H9 (cell line): ENCODE results near the gene SMIM9. TPM values are rescaled to one million over a fixed set of nuclear protein-coding genes. Genes with fewer than 3 reads are reported as not detected.

Experiments used
- DNase-seq: peaks from one replicate; pipeline ENCODE4 v3.0.0-alpha.2; 2017
- H2AFZ ChIP-seq: one replicate; pipeline ENCODE4 v1.6.1; 2013; ENCODE audit warnings: mild to moderate bottlenecking, low read length, control low read depth, moderate library complexity
- H2AK5ac ChIP-seq: 2 replicates; pipeline ENCODE4 v1.6.1; 2013; ENCODE audit warnings: low read length, control low read depth, mixed read lengths; ENCODE audit not compliant: insufficient read length
- H2BK120ac ChIP-seq: one replicate; pipeline ENCODE4 v1.6.1; 2013; ENCODE audit warnings: low read depth, mild to moderate bottlenecking, low read length, control low read depth, inconsistent platforms; ENCODE audit not compliant: poor library complexity, severe bottlenecking
- H2BK12ac ChIP-seq: 2 replicates; pipeline ENCODE4 v1.6.1; 2013; ENCODE audit warnings: low read length, control low read depth, mixed read lengths, low read depth; ENCODE audit not compliant: insufficient read length
- H2BK15ac ChIP-seq: 2 replicates; pipeline ENCODE4 v1.6.1; 2013; ENCODE audit warnings: low read depth, low read length, control low read depth
- H2BK20ac ChIP-seq: one replicate; pipeline ENCODE4 v1.6.1; 2013; ENCODE audit warnings: low read depth, mild to moderate bottlenecking, low read length, control low read depth, inconsistent platforms; ENCODE audit not compliant: poor library complexity, severe bottlenecking
- H2BK5ac ChIP-seq: 2 replicates; pipeline ENCODE4 v1.6.1; 2013; ENCODE audit warnings: low read length, control low read depth, mixed read lengths; ENCODE audit not compliant: insufficient read length
- H3K14ac ChIP-seq: 2 replicates; pipeline ENCODE4 v1.6.1; 2013; ENCODE audit warnings: low read length, control low read depth; ENCODE audit not compliant: insufficient read depth
- H3K18ac ChIP-seq: 2 replicates; pipeline ENCODE4 v1.6.1; 2013; ENCODE audit warnings: low read depth, mild to moderate bottlenecking, mixed read lengths, low read length, control low read depth; ENCODE audit not compliant: insufficient read length
- H3K23ac ChIP-seq: 2 replicates; pipeline ENCODE4 v1.6.1; 2013; ENCODE audit warnings: low read length, control low read depth, mixed read lengths, low read depth; ENCODE audit not compliant: insufficient read length
- H3K23me2 ChIP-seq: 2 replicates; pipeline ENCODE4 v1.6.1; 2013; ENCODE audit warnings: low read depth, mild to moderate bottlenecking, mixed read lengths, low read length, control low read depth; ENCODE audit not compliant: insufficient read length, poor library complexity, severe bottlenecking
- H3K27ac ChIP-seq: 2 replicates; pipeline ENCODE4 v1.5.1; 2013; ENCODE audit warnings: low read length, control low read depth, mixed read lengths, low read depth; ENCODE audit not compliant: insufficient read length
- H3K27me3 ChIP-seq: 2 replicates; pipeline ENCODE4 v1.6.1; 2013; ENCODE audit warnings: low read length, control low read depth, inconsistent platforms; ENCODE audit not compliant: insufficient read depth
- H3K4ac ChIP-seq: 2 replicates; pipeline ENCODE4 v1.6.1; 2013; ENCODE audit warnings: low read depth, mild to moderate bottlenecking, control low read depth, inconsistent platforms, low read length, moderate library complexity
- H3K4me1 ChIP-seq: 2 replicates; pipeline ENCODE4 v1.6.1; 2013; ENCODE audit warnings: low read length, control low read depth, inconsistent platforms; ENCODE audit not compliant: insufficient read depth
- H3K4me2 ChIP-seq: 2 replicates; pipeline ENCODE4 v1.6.1; 2013; ENCODE audit warnings: low read length, control low read depth, mixed read lengths; ENCODE audit not compliant: insufficient read length, insufficient read depth
- H3K56ac ChIP-seq: 2 replicates; pipeline ENCODE4 v1.6.1; 2013; ENCODE audit warnings: low read depth, mild to moderate bottlenecking, mixed read lengths, low read length, control low read depth; ENCODE audit not compliant: insufficient read length
- H3K79me1 ChIP-seq: 2 replicates; pipeline ENCODE4 v1.6.1; 2013; ENCODE audit warnings: low read depth, mild to moderate bottlenecking, moderate library complexity, low read length, control low read depth, inconsistent platforms; ENCODE audit not compliant: insufficient read depth, poor library complexity, severe bottlenecking
- H3K79me2 ChIP-seq: 2 replicates; pipeline ENCODE4 v1.6.1; 2013; ENCODE audit warnings: low read length, control low read depth, inconsistent platforms; ENCODE audit not compliant: insufficient read depth
- H3K9ac ChIP-seq: 2 replicates; pipeline ENCODE4 v1.6.1; 2013; ENCODE audit warnings: low read length, control low read depth, mixed read lengths; ENCODE audit not compliant: insufficient read length; ENCODE audit errors: extremely low read depth
- H3K9me3 ChIP-seq: one replicate; pipeline ENCODE4 v1.6.1; 2013; ENCODE audit warnings: low read depth, low read length, inconsistent platforms; ENCODE audit not compliant: control insufficient read depth
- H3T11ph ChIP-seq: one replicate; pipeline ENCODE4 v1.6.1; 2013; ENCODE audit warnings: mild to moderate bottlenecking, low read length, control low read depth, inconsistent platforms
- H4K20me1 ChIP-seq: one replicate; pipeline ENCODE4 v1.6.1; 2013; ENCODE audit not compliant: control insufficient read depth, insufficient read length, insufficient read depth
- H4K5ac ChIP-seq: 2 replicates; pipeline ENCODE4 v1.6.1; 2013; ENCODE audit warnings: low read depth, mild to moderate bottlenecking, mixed read lengths, low read length, control low read depth; ENCODE audit not compliant: insufficient read length
- H4K8ac ChIP-seq: replicated peaks from 2 replicates; pipeline ENCODE4 v1.6.1; 2013; ENCODE audit warnings: low read length, control low read depth, mixed read lengths, low read depth; ENCODE audit not compliant: insufficient read length
- H4K91ac ChIP-seq: 2 replicates; pipeline ENCODE4 v1.6.1; 2013; ENCODE audit warnings: low read depth, mild to moderate bottlenecking, moderate library complexity, mixed read lengths, low read length, control low read depth; ENCODE audit not compliant: insufficient read length
- H3K27ac Mint-ChIP-seq, 3 experiments: 2 replicates in 2 of 3; 3 replicates in 1 of 3; pipeline ENCODE4 v1.8.0; 2020 to 2021; ENCODE audit warnings: mixed read lengths in 3 of 3, mild to moderate bottlenecking in 1 of 3, moderate library complexity in 1 of 3
- H3K27me3 Mint-ChIP-seq: 2 replicates; pipeline ENCODE4 v1.8.0; 2021; ENCODE audit warnings: low read depth, mild to moderate bottlenecking, moderate library complexity, mixed read lengths
- H3K36me3 Mint-ChIP-seq, 3 experiments: 2 replicates in 2 of 3; 3 replicates in 1 of 3; pipeline ENCODE4 v1.8.0; 2020 to 2021; ENCODE audit warnings: low read depth in 3 of 3, mixed read lengths in 3 of 3; ENCODE audit not compliant: insufficient read depth in 1 of 3
- H3K4me1 Mint-ChIP-seq, 2 experiments: 2 replicates each; pipeline ENCODE4 v1.8.0; 2020; ENCODE audit warnings: mixed read lengths in 2 of 2
- H3K4me3 Mint-ChIP-seq, 2 experiments: 2 replicates in 1 of 2; 3 replicates in 1 of 2; pipeline ENCODE4 v1.8.0; 2020 to 2021; ENCODE audit warnings: mild to moderate bottlenecking in 2 of 2, mixed read lengths in 2 of 2, moderate library complexity in 1 of 2
- H3K9me3 Mint-ChIP-seq, 2 experiments: 2 replicates in 1 of 2; 3 replicates in 1 of 2; pipeline ENCODE4 v1.8.0; 2020; ENCODE audit warnings: mild to moderate bottlenecking in 2 of 2, mixed read lengths in 2 of 2, moderate library complexity in 1 of 2
- CTCF ChIP-seq: fragments of 200-600 bp; sonication (generic); conservative IDR thresholded peaks from 3 replicates; pipeline ENCODE4 v1.8.0; 2021; ENCODE audit warnings: antibody characterized with exemption, mild to moderate bottlenecking
- WGBS: extraction: QIAGEN DNeasy Blood & Tissue Kit; methylation state at CpG from one replicate; pipeline ENCODE4 v1.1.7; 2013; ENCODE audit warnings: missing lambda C conversion rate, low lambda C conversion rate, mixed read lengths; ENCODE audit not compliant: insufficient read length; ENCODE audit errors: extremely low coverage; 5-methylcytosine and 5-hydroxymethylcytosine counted together
- total RNA-seq: library from RNA; stranded (reverse); gene quantifications from 2 replicates; pipeline ENCODE4 v1.2.1, GENCODE V29; 2021

Gene SMIM9
- total RNA-seq, 1 experiment from 2014 or later: not detected

GRCh38 chrX:154828016-154828408 is 6.5 kb downstream of the SMIM9 start:
- no peak overlapping the region for H3K4me2 ChIP-seq
- H2BK12ac ChIP-seq: no peak overlapping the region
- no peak overlapping the region for H3T11ph ChIP-seq
- no peak overlapping the region for H4K8ac ChIP-seq
- H3K9me3 ChIP-seq: peaks cover 39% of the 10 kb centered on the region
- H4K5ac ChIP-seq: no peak overlapping the region
- no peak for DNase-seq
- WGBS: no CpG with 5 or more reads among the region's 2 CpGs
- H3K4ac ChIP-seq: no peak overlapping the region
- no peak overlapping the region for H3K56ac ChIP-seq
- no peak overlapping the region for H2BK5ac ChIP-seq
- H3K23me2 ChIP-seq: no peaks in the 10 kb centered on the region
- H3K4me1 ChIP-seq: no peaks in the 10 kb centered on the region; the same call in 1 of the 2 replicates
- H3K23ac ChIP-seq: no peak overlapping the region
- H3K27me3 Mint-ChIP-seq: no peaks in the 10 kb centered on the region; the same call in none of the 2 replicates
- no peak overlapping the region for H2BK20ac ChIP-seq
- no peak overlapping the region for H3K9ac ChIP-seq
- no peak overlapping the region for H2BK120ac ChIP-seq
- peaks cover 0 to 8% of the 10 kb centered on the region in 2 experiments; a peak in 1 of 4 replicates for H3K4me1 Mint-ChIP-seq
- no peak overlapping the region for H3K27ac Mint-ChIP-seq
- H3K36me3 Mint-ChIP-seq: peaks cover 0 to 4% (median 1%) of the 10 kb centered on the region in 3 experiments; a peak in 5 of 7 replicates
- H3K14ac ChIP-seq: no peak overlapping the region
- peaks cover 63 to 64% of the 10 kb centered on the region in 2 experiments for H3K9me3 Mint-ChIP-seq
- H4K20me1 ChIP-seq: no peaks in the 10 kb centered on the region
- no peaks in the 10 kb centered on the region for H3K27me3 ChIP-seq
- no peak for TF ChIP-seq CTCF
- H2AFZ ChIP-seq: no peak overlapping the region
- no peak overlapping the region for H4K91ac ChIP-seq
- no peaks in the 10 kb centered on the region for H3K79me1 ChIP-seq
- H3K27ac ChIP-seq: no peak overlapping the region
- no peak overlapping the region for H2BK15ac ChIP-seq
- H2AK5ac ChIP-seq: no peak overlapping the region
- no peaks in the 10 kb centered on the region for H3K79me2 ChIP-seq
- no peak overlapping the region for H3K4me3 Mint-ChIP-seq
- no peak overlapping the region for H3K18ac ChIP-seq
